ENCODE results near the gene NELL1.

NELL1 gene

DNA sequence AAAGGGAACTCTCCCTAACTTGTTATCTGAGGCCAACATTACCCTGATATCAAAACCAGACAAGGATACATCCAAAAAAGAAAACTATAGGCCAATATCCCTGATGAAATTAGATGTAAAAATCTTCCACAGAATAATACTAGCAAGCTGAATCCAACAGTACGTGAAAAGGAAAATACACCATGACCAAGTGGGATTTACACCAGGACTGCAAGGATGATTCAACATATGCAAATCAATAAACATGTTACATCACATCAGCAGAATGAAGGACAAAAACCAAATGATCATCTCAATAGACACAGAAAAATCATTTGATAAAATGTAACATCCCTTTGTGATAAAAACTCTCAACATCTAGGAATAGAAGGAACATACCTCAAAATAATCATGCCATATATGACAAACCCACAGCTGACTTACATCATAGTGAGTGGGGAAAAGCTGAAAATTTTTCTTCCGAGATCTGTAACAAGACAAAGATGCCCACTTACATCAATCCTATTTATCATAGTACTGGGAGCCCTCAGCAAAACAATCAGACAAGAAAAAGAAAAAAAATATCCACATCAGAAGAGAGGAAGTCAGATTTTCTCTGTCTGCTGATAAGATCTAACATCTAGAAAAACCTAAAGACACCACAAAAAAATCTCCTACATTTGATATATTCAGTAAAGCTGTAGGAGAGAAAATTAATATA, 820.2 kb downstream of the NELL1 start:
- Mint-ChIP-seq H3K27me3 (ENCODE audit: low read depth) (no peaks in the 10 kb centered on the region), H3K4me3 (no peak overlapping the region), H3K4me1 (no peaks in the 10 kb centered on the region), H3K27ac (no peak overlapping the region), H3K36me3 (ENCODE audit: low read depth) (no peaks in the 10 kb centered on the region), H3K9me3 (peaks cover 15% of the 10 kb centered on the region)
- TF ChIP-seq CTCF (IDR thresholded peaks at IDR 0.05; ENCODE audit: unreplicated experiment in 3 of 3), result no peak

GRCh38 chr11:21492931-21493330, 823.5 kb downstream of the NELL1 start:
- Mint-ChIP-seq H3K4me3 (no peak overlapping the region), H3K4me1 (no peaks in the 10 kb centered on the region), H3K27ac (no peak overlapping the region), H3K9me3 (peaks cover 15% of the 10 kb centered on the region), H3K36me3 (ENCODE audit: low read depth) (no peaks in the 10 kb centered on the region), H3K27me3 (ENCODE audit: low read depth) (no peaks in the 10 kb centered on the region)
- no peak for TF ChIP-seq CTCF (IDR thresholded peaks at IDR 0.05; ENCODE audit: unreplicated experiment in 3 of 3)

DNA sequence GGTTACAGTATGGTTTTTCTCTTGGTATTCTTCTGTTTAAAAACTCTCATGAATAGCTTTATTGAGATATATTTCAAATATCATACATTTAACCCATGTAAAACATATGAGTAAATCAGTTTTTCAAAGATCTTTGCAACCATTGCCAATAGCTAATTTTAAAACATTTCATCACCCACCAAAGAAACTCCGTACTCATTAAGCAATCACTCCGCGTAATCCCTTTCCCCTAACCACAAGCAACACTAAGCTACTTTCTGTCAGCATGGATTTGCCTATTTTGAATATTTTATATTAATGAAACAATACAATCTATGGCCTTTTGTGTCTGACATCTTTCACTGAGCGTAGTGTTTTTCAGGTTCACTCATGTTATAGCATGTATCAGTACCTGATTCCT, 825.6 kb downstream of the NELL1 start:
- TF ChIP-seq CTCF (IDR thresholded peaks at IDR 0.05; ENCODE audit: unreplicated experiment in 3 of 3), result no peak

GRCh38 chr11:21495879-21496278, 826.5 kb downstream of the NELL1 start:
- Mint-ChIP-seq H3K4me3 (no peak overlapping the region), H3K36me3 (ENCODE audit: low read depth) (no peaks in the 10 kb centered on the region), H3K4me1 (no peaks in the 10 kb centered on the region), H3K27ac (no peak overlapping the region), H3K27me3 (ENCODE audit: low read depth) (peaks cover 4% of the 10 kb centered on the region), H3K9me3 (peaks cover 3% of the 10 kb centered on the region)
- TF ChIP-seq CTCF (IDR thresholded peaks at IDR 0.05; ENCODE audit: unreplicated experiment in 3 of 3), result no peak

More for the DNA sequence above, 825.6 kb downstream of the NELL1 start:
- no peak overlapping the region for H3K4me3 Mint-ChIP-seq
- H3K4me1 Mint-ChIP-seq, result no peaks in the 10 kb centered on the region
- peaks cover 9% of the 10 kb centered on the region for H3K9me3 Mint-ChIP-seq
- H3K27ac Mint-ChIP-seq, result no peak overlapping the region
- H3K36me3 Mint-ChIP-seq (ENCODE audit: low read depth), result no peaks in the 10 kb centered on the region
- H3K27me3 Mint-ChIP-seq (ENCODE audit: low read depth), result peaks cover 4% of the 10 kb centered on the region

GRCh38 chr11:21501245-21501644, 831.9 kb downstream of the NELL1 start:
- no peaks in the 10 kb centered on the region for H3K36me3 Mint-ChIP-seq (ENCODE audit: low read depth)
- no peak overlapping the region for H3K4me3 Mint-ChIP-seq
- no peaks in the 10 kb centered on the region for H3K9me3 Mint-ChIP-seq
- no peak overlapping the region for H3K27ac Mint-ChIP-seq
- H3K27me3 Mint-ChIP-seq (ENCODE audit: low read depth), result peaks cover 4% of the 10 kb centered on the region
- H3K4me1 Mint-ChIP-seq, result no peaks in the 10 kb centered on the region
- no peak for TF ChIP-seq CTCF (IDR thresholded peaks at IDR 0.05; ENCODE audit: unreplicated experiment in 3 of 3)

DNA sequence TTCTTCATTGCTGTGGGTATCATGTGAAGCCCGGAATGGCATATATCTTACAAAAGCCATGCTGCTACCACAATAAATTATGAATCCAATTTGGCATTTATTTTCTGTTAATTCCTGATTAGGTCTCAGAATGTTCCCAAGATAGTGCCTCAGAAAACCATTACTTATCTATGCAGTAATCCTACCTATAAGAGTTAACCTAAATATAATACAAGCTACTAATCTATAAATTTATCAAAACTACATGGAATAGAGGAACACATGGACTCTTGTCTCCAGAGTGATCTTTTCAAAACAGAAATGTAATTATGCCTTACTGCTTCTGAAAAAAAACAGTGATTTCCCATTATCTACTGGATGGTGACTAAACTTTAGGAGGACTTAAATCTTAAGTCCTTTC, 835.7 kb downstream of the NELL1 start:
- Mint-ChIP-seq H3K36me3 (ENCODE audit: low read depth) (no peaks in the 10 kb centered on the region), H3K27me3 (ENCODE audit: low read depth) (no peaks in the 10 kb centered on the region), H3K4me1 (no peaks in the 10 kb centered on the region), H3K9me3 (no peaks in the 10 kb centered on the region), H3K27ac (no peak overlapping the region), H3K4me3 (no peak overlapping the region)
- no peak for TF ChIP-seq CTCF (IDR thresholded peaks at IDR 0.05; ENCODE audit: unreplicated experiment in 3 of 3)
